Brain microvascular endothelial cell (primary cell): ENCODE measurements around the gene TULP3.
"Not testable (repeated sequence)": the region's sequence is repeated elsewhere in the genome, so short reads cannot be mapped to it uniquely, and the experiment has no call there.

ENCODE experiments used
- DNase-seq: peaks from one replicate; pipeline ENCODE4 v3.0.0-alpha.2; 2020
- H3K27ac ChIP-seq: fragments of 250-450 bp; sonication (Bioruptor Pico); 2 replicates; pipeline ENCODE4 v1.5.1; 2020; ENCODE audit warnings: mild to moderate bottlenecking, moderate library complexity
- H3K27me3 ChIP-seq: fragments of 250-450 bp; sonication (Bioruptor Pico); replicated peaks from 2 replicates; pipeline ENCODE4 v1.5.1; 2020; ENCODE audit warnings: mild to moderate bottlenecking
- H3K36me3 ChIP-seq: fragments of 250-450 bp; sonication (Bioruptor Pico); replicated peaks from 2 replicates; pipeline ENCODE4 v1.5.1; 2020; ENCODE audit warnings: mild to moderate bottlenecking
- H3K4me3 ChIP-seq: 2 replicates; pipeline ENCODE4 v1.5.1; 2011; ENCODE audit warnings: low read depth, mild to moderate bottlenecking, control low read depth, low read length, moderate library complexity
- CTCF ChIP-seq: IDR thresholded peaks from 2 replicates; pipeline ENCODE4 v1.5.1; 2011; ENCODE audit warnings: low read depth, mild to moderate bottlenecking, moderate library complexity, low read length, control low read depth, inconsistent platforms; ENCODE audit errors: missing control alignments
- in situ Hi-C: cut with HindIII; loops from 2 replicates; pipeline ENCODE4 v1.10.0; 2017; ENCODE audit warnings: low sequenced_read_pairs, low pct_ligation_motif_present

The TULP3 gene

GRCh38 chr12:2864198-2864597 lies 26.5 kb upstream of the TULP3 start:
- in situ Hi-C loops: no loop called here
- no peak for DNase-seq
- TF ChIP-seq CTCF: no peak

GRCh38 chr12:2868986-2869632 lies 21.6 kb upstream of the TULP3 start:
- H3K36me3 ChIP-seq, H3K27me3 ChIP-seq, H3K4me3 ChIP-seq, H3K27ac ChIP-seq, in situ Hi-C loops, DNase-seq: not testable (repeated sequence)

More at GRCh38 chr12:2864198-2864597, 26.5 kb upstream of the TULP3 start:
- H3K4me3 ChIP-seq: no peak overlapping the region
- no peaks in the 10 kb centered on the region for H3K27me3 ChIP-seq
- H3K27ac ChIP-seq: no peak overlapping the region
- H3K36me3 ChIP-seq: no peaks in the 10 kb centered on the region

GRCh38 chr12:2876431-2877046 lies 14.2 kb upstream of the TULP3 start:
- DNase-seq: no peak
- in situ Hi-C loops: no loop called here
- H3K36me3 ChIP-seq: no peaks in the 10 kb centered on the region
- TF ChIP-seq CTCF: no peak
- H3K27ac ChIP-seq: peak overlapping the region; percentile 3
- peak overlapping the region; percentile 92 for H3K4me3 ChIP-seq
- H3K27me3 ChIP-seq: no peaks in the 10 kb centered on the region

- Histone ChIP-seq H3K27ac (peak within 1 kb of the TSS; percentile 83), H3K27me3 (no peaks in the 10 kb centered on the region), H3K4me3 (peak within 1 kb of the TSS; percentile 92), H3K36me3 (no peaks in the 10 kb centered on the region)
- peak; percentile 84 for DNase-seq
- TF ChIP-seq CTCF: no peak
- in situ Hi-C loops: no loop called here
Measured at GRCh38 chr12:2877047-2877952, 13.4 kb upstream of the TULP3 start, which contains the start of the genes FOXM1 and RHNO1. Gene FOXM1 (minus strand): TSS chr12:2877174. CDS start chr12:2874478, 2,696 bp downstream. Gene RHNO1 (plus strand): TSS chr12:2877223. CDS start chr12:2885367, 8,144 bp downstream.

GRCh38 chr12:2877953-2878732 lies 12.5 kb upstream of the TULP3 start:
- in situ Hi-C loops: no loop called here
- Histone ChIP-seq H3K36me3 (no peaks in the 10 kb centered on the region), H3K4me3 (peak overlapping the region; percentile 92), H3K27me3 (no peaks in the 10 kb centered on the region), H3K27ac (peak overlapping the region; percentile 83)
- DNase-seq: no peak
- no peak for TF ChIP-seq CTCF
